ENCODE results near the gene TEX14.
A peak's percentile ranks its signal among the peaks of the same experiment; 100 is the strongest.

TEX14 gene

GRCh38 chr17:58539698-58540097 is 152.1 kb downstream of the TEX14 start:
- TF ChIP-seq CTCF (IDR thresholded peaks at IDR 0.05; ENCODE audit: low read depth, low read length) = no peak
- Histone ChIP-seq H3K27me3 (ENCODE audit: insufficient read depth, low read depth, severe bottlenecking) (no peaks in the 10 kb centered on the region), H3K36me3 (no peaks in the 10 kb centered on the region), H3K4me3 (ENCODE audit: low read depth, low read length) (no peak overlapping the region), H3K27ac (peak overlapping the region; percentile 84), H3K9me3 (ENCODE audit: severe bottlenecking) (peaks cover 8% of the 10 kb centered on the region)
- DNase-seq = peak; percentile 95

GRCh38 chr17:58538811-58539409 is 152.9 kb downstream of the TEX14 start:
- no peak for TF ChIP-seq CTCF (IDR thresholded peaks at IDR 0.05; ENCODE audit: low read depth, low read length)
- H3K9me3 ChIP-seq (ENCODE audit: severe bottlenecking) = peaks cover 8% of the 10 kb centered on the region
- H3K27ac ChIP-seq = peak overlapping the region; percentile 78
- H3K36me3 ChIP-seq = no peaks in the 10 kb centered on the region
- no peak overlapping the region for H3K4me3 ChIP-seq (ENCODE audit: low read depth, low read length)
- no peak for DNase-seq
- no peaks in the 10 kb centered on the region for H3K27me3 ChIP-seq (ENCODE audit: insufficient read depth, low read depth, severe bottlenecking)

GRCh38 chr17:58537266-58537665 is 154.6 kb downstream of the TEX14 start:
- H3K36me3 ChIP-seq = no peaks in the 10 kb centered on the region
- H3K4me3 ChIP-seq (ENCODE audit: low read depth, low read length) = no peak overlapping the region
- H3K9me3 ChIP-seq (ENCODE audit: severe bottlenecking) = no peaks in the 10 kb centered on the region
- no peak for TF ChIP-seq CTCF (IDR thresholded peaks at IDR 0.05; ENCODE audit: low read depth, low read length)
- H3K27me3 ChIP-seq (ENCODE audit: insufficient read depth, low read depth, severe bottlenecking) = no peaks in the 10 kb centered on the region
- no peak for DNase-seq
- H3K27ac ChIP-seq = peak overlapping the region; percentile 47

- no peak for TF ChIP-seq CTCF (IDR thresholded peaks at IDR 0.05; ENCODE audit: low read depth, low read length)
- Histone ChIP-seq H3K9me3 (ENCODE audit: severe bottlenecking) (no peaks in the 10 kb centered on the region), H3K4me3 (ENCODE audit: low read depth, low read length) (no peak overlapping the region), H3K36me3 (no peaks in the 10 kb centered on the region), H3K27ac (peak overlapping the region; percentile 47), H3K27me3 (ENCODE audit: insufficient read depth, low read depth, severe bottlenecking) (no peaks in the 10 kb centered on the region)
- DNase-seq = no peak
These were observed 155.3 kb downstream of the TEX14 start for GRCh38 chr17:58536542-58536941.

- H3K9me3 ChIP-seq (ENCODE audit: severe bottlenecking) = no peaks in the 10 kb centered on the region
- H3K27me3 ChIP-seq (ENCODE audit: insufficient read depth, low read depth, severe bottlenecking) = no peaks in the 10 kb centered on the region
- DNase-seq = no peak
- H3K4me3 ChIP-seq (ENCODE audit: low read depth, low read length) = no peak overlapping the region
- H3K36me3 ChIP-seq = no peaks in the 10 kb centered on the region
- no peak for TF ChIP-seq CTCF (IDR thresholded peaks at IDR 0.05; ENCODE audit: low read depth, low read length)
- H3K27ac ChIP-seq = peak overlapping the region; percentile 92
These were observed 156.4 kb downstream of the TEX14 start for GRCh38 chr17:58535431-58535830.

- no peak for TF ChIP-seq CTCF (IDR thresholded peaks at IDR 0.05; ENCODE audit: low read depth, low read length)
- peak overlapping the region; percentile 92 for H3K27ac ChIP-seq
- no peaks in the 10 kb centered on the region for H3K36me3 ChIP-seq
- H3K9me3 ChIP-seq (ENCODE audit: severe bottlenecking) = no peaks in the 10 kb centered on the region
- no peaks in the 10 kb centered on the region for H3K27me3 ChIP-seq (ENCODE audit: insufficient read depth, low read depth, severe bottlenecking)
- no peak for DNase-seq
- H3K4me3 ChIP-seq (ENCODE audit: low read depth, low read length) = no peak overlapping the region
These were observed 156.9 kb downstream of the TEX14 start for GRCh38 chr17:58534901-58535421.
